ENCODE measurements around the gene LCN12. TPM values are rescaled to one million over a fixed set of nuclear protein-coding genes. Genes with fewer than 3 reads are reported as not detected.

LCN12 gene
- polyA plus RNA-seq, 3 donors = 0.29 TPM; not detected in 2

GRCh38 chr9:136990242-136990911, 38.3 kb downstream of the LCN12 start:
- H3K36me3 Mint-ChIP-seq = peaks cover 10% of the 10 kb centered on the region in 2 donors
- H3K4me3 Mint-ChIP-seq = no peak overlapping the region
- H4K20me1 ChIP-seq (ENCODE audit: insufficient read depth, low read length) = peaks cover 24% of the 10 kb centered on the region
- peaks cover 20% of the 10 kb centered on the region for H3K79me2 ChIP-seq (ENCODE audit: insufficient read depth, low read length)
- H3K4me1 Mint-ChIP-seq = peaks cover 29% of the 10 kb centered on the region
- DNase-seq = no peak
- no peak overlapping the region for H3K9ac ChIP-seq (ENCODE audit: insufficient read depth, low read length, poor library complexity, severe bottlenecking)
- H3K9me3 Mint-ChIP-seq = peaks cover 0 to 17% (median 0%) of the 10 kb centered on the region in 7 donors
- no peak overlapping the region for H3K4me3 ChIP-seq (replicated peaks in 1 of 3; ENCODE audit: low read depth in 2 of 3, low read length in 3 of 3)
- H3K36me3 ChIP-seq (replicated peaks in 1 of 2; ENCODE audit: control insufficient read depth in 1 of 2, insufficient read depth in 2 of 2, low read length in 2 of 2) = peaks cover 6 to 9% of the 10 kb centered on the region in 2 donors
- 95% methylated on average over 9 of the region's 10 CpGs for WGBS (ENCODE audit: insufficient coverage)
- no peak overlapping the region for H3K4me2 ChIP-seq (replicated peaks; ENCODE audit: extremely low read depth, low read length, poor library complexity, severe bottlenecking)
- H2AFZ ChIP-seq (ENCODE audit: insufficient read depth, low read depth, low read length, poor library complexity, severe bottlenecking) = no peak overlapping the region
- TF ChIP-seq CTCF (IDR thresholded peaks at IDR 0.05) = no peak
- intact Hi-C loops (cut with micrococcal nuclease) = loop anchor here in 1 of 2 donors (5.0 kb wide), 1 partner anchor 42 kb away; the partner anchor contains the start of gene FUT7
- H3K27me3 ChIP-seq (ENCODE audit: control insufficient read depth in 2 of 2, insufficient read depth in 2 of 2, low read length in 2 of 2) = peaks cover 6 to 36% of the 10 kb centered on the region in 2 donors
- H3K9me3 ChIP-seq (replicated peaks in 1 of 2; ENCODE audit: control insufficient read depth in 1 of 2, insufficient read depth in 1 of 2, low read length in 2 of 2) = no peaks in the 10 kb centered on the region
- H3K27me3 Mint-ChIP-seq (ENCODE audit: low read depth in 3 of 3) = peaks cover 35 to 55% (median 51%) of the 10 kb centered on the region in 3 donors
- H3K27ac ChIP-seq (ENCODE audit: low read depth in 1 of 2, low read length in 2 of 2) = no peak overlapping the region
- peaks cover 25 to 39% of the 10 kb centered on the region in 2 donors for H3K4me1 ChIP-seq (ENCODE audit: control insufficient read depth in 1 of 2, insufficient read depth in 2 of 2, low read length in 2 of 2)
- peak overlapping the region in 3 of 7 donors; percentile 22 to 90 (median 28) for H3K27ac Mint-ChIP-seq

- under 1% methylated on average over 84 of the region's 92 CpGs for WGBS (ENCODE audit: insufficient coverage)
- H3K36me3 Mint-ChIP-seq = peaks cover 10% of the 10 kb centered on the region in 2 donors
- TF ChIP-seq CTCF (IDR thresholded peaks at IDR 0.05) = no peak
- peak within 1 kb of the TSS; percentile 79 to 93 (median 89) for H3K27ac Mint-ChIP-seq
- peak within 1 kb of the TSS; percentile 64 to 79 for H3K27ac ChIP-seq (ENCODE audit: low read depth in 1 of 2, low read length in 2 of 2)
- H3K4me2 ChIP-seq (replicated peaks; ENCODE audit: extremely low read depth, low read length, poor library complexity, severe bottlenecking) = peak within 1 kb of the TSS; percentile 97
- H2AFZ ChIP-seq (ENCODE audit: insufficient read depth, low read depth, low read length, poor library complexity, severe bottlenecking) = peak within 1 kb of the TSS; percentile 79
- H3K9me3 Mint-ChIP-seq = peaks cover 0 to 17% (median 0%) of the 10 kb centered on the region in 7 donors
- peaks cover 0 to 38% of the 10 kb centered on the region in 2 donors for H3K27me3 ChIP-seq (ENCODE audit: control insufficient read depth in 2 of 2, insufficient read depth in 2 of 2, low read length in 2 of 2)
- H3K9ac ChIP-seq (ENCODE audit: insufficient read depth, low read length, poor library complexity, severe bottlenecking) = peak within 1 kb of the TSS; percentile 73
- intact Hi-C loops (cut with micrococcal nuclease) = loop anchor here (2.0 to 5.0 kb wide), 2 partner anchors 40 to 201 kb away; partner anchors contain the start of genes FUT7 (in 1 of the 2) and TMEM141 (in 1 of the 2)
- H3K4me3 Mint-ChIP-seq = peak within 1 kb of the TSS; percentile 81 to 89
- peaks cover 30% of the 10 kb centered on the region for H4K20me1 ChIP-seq (ENCODE audit: insufficient read depth, low read length)
- peaks cover 29 to 55% (median 53%) of the 10 kb centered on the region in 3 donors for H3K27me3 Mint-ChIP-seq (ENCODE audit: low read depth in 3 of 3)
- no peaks in the 10 kb centered on the region for H3K9me3 ChIP-seq (replicated peaks in 1 of 2; ENCODE audit: control insufficient read depth in 1 of 2, insufficient read depth in 1 of 2, low read length in 2 of 2)
- H3K36me3 ChIP-seq (replicated peaks in 1 of 2; ENCODE audit: control insufficient read depth in 1 of 2, insufficient read depth in 2 of 2, low read length in 2 of 2) = peaks cover 6 to 9% of the 10 kb centered on the region in 2 donors
- H3K4me1 Mint-ChIP-seq = peaks cover 40% of the 10 kb centered on the region
- H3K4me3 ChIP-seq (replicated peaks in 1 of 3; ENCODE audit: low read depth in 2 of 3, low read length in 3 of 3) = peak within 1 kb of the TSS; percentile 67 to 88 (median 85)
- H3K4me1 ChIP-seq (ENCODE audit: control insufficient read depth in 1 of 2, insufficient read depth in 2 of 2, low read length in 2 of 2) = peaks cover 40 to 57% of the 10 kb centered on the region in 2 donors
- peaks cover 20% of the 10 kb centered on the region for H3K79me2 ChIP-seq (ENCODE audit: insufficient read depth, low read length)
- DNase-seq = peak; percentile 84 to 88 (median 84)
Observed at GRCh38 chr9:136991993-136992818, 40.1 kb downstream of the LCN12 start, which contains the start of gene PAXX. Gene PAXX (plus strand): TSS chr9:136992422. CDS start chr9:136992444, 22 bp downstream.
